Stimulated activated naive CD4-positive, alpha-beta T cell (primary cell): ENCODE results near the gene PRKCA.

Experiments used
- DNase-seq, 6 experiments: peaks; one replicate each; lab custom pipeline; 2025; lab: John Stamatoyannopoulos, UW

The PRKCA gene

DNA sequence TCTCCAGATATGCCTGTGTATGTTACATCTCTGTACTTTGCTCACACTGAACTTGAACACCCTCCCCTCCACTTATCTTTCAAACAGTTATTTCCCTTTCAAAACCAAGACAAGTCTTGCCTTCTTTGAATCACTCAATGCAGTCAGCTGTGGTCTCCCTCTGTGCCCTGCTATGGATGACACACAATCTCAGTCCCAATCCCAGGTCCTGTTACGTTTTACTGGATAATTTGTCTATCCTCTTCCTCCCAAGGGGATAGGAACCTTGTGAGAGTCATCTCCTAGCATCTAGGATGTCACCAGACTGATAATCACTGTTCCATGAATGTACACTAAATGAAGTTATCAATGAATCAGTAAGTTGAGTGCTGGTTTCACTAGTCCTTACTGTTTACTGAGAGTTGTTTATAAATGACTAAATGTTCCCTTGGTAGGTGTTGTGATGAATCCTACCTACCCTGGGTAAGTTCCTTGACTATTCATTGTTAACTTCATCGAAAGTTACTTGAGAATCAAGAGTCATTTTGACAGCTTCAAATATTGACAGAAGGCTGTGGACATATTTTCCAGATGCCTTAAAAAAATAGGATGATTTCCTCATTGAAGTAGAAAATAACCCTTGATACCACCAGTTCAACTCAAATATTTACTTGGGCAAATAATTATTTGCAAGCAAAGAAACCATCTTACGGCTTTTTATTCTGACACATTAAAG is 244.9 kb downstream of the PRKCA start:
- DNase-seq: no peak

DNA sequence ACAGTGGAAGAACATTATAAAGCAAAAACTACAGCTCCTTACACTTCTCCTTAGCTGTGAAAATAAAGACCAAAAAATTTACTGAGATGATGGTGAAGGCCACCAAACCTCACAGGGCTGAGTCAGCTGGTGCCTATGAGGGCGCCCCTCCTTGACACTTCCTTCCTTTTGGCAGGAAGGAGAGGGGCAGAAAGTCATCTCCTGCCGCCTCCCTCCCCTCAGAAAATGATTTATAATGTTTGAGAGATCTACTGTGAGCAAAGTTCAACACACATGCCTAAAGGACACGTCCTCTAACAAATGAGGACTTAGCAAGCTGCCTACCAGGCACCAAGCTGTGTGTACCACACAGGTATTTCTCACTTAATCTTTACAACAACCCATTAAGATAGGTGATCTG is 245.7 kb downstream of the PRKCA start:
- no peak for DNase-seq

- DNase-seq: no peak
These were observed 246.4 kb downstream of the PRKCA start for GRCh38 chr17:66548659-66549310.

DNA sequence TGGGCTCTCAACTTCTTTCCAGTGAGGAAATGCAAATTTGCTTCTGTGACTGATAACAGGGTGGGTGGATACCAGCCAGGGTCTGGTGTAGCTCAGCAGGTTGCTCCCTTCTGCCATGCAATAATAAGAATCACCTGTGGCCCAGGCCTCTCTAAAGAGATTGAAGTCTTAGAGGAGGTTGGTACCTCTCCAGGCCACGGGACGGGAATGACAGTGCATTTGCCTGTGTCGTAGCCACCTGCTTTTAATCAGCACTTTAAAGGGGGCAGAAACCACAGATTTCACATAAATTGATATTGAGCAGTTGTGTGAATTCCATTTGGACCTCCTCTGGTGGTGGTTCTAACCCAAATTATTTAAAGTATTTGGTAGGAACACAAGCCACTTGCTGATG is 246.9 kb downstream of the PRKCA start:
- DNase-seq: no peak

DNA sequence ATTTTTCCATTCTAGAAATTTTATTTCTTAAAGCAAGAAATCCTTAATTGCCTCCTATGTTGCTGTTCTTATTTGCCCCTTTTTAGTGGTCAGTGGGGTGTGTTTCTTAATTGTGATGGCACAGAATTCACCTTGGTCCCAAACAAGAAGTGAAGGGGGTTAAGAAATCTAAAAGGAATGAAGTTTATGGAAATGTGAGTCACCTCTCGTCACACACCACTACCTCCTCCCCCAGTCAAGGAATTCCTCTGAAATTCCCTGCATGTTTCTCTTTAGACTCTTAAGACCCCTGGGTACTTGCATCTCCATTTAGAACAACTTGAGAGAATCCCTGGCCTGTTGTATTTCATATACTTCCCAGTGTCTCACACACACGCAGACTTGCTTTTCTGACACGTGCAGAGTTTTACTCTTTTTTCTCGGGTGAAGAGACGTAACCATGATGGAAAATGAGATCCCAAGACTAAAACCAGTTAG is 247.4 kb downstream of the PRKCA start:
- DNase-seq: no peak

- no peak for DNase-seq
These were observed 249.4 kb downstream of the PRKCA start for GRCh38 chr17:66551839-66552238.

- DNase-seq: no peak
These were observed 250.0 kb downstream of the PRKCA start for GRCh38 chr17:66552371-66552770.

DNA sequence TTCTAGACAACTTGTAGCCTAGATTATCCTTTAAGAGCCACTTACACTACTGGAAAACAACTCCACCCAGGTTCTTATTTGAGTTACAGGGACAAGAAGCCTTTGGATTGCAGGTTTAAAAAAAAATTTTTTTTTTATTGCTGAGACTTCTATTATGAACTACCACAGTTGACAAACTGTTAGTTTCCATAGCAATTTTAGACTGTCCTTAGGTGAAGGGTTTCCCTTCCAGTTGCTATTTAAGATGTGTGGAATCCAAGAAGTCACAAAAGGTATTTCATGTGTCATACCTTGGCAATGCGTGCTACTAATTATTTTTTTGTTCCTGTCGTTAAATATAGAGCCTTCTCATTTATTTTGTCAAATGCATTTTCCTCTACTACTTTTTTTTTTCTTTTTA is 253.2 kb downstream of the PRKCA start:
- no peak for DNase-seq

DNA sequence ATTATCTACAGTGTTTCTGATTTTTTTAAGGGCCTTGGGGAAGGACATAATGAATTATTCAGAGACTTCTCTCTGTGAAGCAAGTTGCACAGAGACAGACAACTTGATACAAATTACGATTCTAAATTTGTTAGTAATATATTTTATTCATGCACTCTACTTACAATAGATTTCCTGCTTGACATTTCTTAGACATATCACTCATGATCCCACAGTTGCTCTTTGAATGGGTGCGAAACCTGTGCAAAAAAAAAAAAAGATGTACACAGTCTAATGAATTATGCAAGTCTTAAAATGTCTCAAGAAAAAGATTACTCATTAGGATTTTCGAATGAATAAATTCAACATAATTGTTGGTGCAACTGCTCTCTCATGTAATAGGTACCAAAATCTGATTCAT is 254.8 kb downstream of the PRKCA start:
- DNase-seq: no peak

GRCh38 chr17:66557886-66558285 is 255.5 kb downstream of the PRKCA start:
- no peak for DNase-seq

DNA sequence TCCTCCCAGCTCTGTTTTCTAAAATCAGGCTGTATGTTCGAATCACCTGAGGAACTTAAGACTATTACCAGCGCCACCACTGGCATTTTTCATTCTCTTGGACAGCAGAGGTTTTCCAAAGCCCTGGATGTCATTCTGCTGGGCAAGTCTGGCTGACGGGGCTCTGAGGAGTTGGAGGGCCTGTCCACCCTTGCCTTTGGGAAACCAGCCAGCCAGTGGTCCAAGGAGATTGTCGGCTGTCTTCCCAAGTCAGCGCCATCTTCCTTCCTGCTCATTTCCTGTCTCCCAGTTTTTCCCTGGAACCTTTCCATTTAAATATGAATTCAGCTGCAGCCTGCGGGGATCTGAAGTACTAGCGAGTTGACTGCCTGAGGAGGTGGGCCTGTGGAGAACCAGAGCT is 258.3 kb downstream of the PRKCA start:
- DNase-seq: no peak

GRCh38 chr17:66562119-66562518 is 259.7 kb downstream of the PRKCA start:
- no peak for DNase-seq

DNA sequence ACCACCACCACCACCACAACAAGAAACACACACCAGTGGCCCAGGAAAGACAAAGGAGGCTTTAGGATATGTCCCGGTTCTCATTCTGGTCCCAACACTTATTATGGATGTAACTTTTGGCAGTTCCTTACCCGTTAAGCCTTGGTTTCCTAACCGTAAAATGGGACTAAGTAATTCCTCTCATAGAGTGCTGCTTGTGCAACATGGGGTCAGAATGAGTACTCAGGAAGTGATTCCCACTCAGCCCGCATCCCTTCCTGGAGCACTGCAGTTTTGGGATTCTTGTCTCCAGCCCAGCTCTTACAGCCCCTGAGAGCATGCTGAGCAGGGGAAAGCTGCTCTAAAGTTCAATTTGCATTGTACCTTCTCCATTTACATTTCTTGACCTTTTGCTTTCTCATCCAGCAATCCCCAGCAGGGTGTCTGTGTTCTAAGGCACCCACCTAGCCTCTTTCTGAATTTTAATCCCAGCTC is 262.6 kb downstream of the PRKCA start:
- DNase-seq: no peak

- DNase-seq: peak; percentile 24 to 71 (median 65)
These were observed 265.1 kb downstream of the PRKCA start for GRCh38 chr17:66567234-66568170.

DNA sequence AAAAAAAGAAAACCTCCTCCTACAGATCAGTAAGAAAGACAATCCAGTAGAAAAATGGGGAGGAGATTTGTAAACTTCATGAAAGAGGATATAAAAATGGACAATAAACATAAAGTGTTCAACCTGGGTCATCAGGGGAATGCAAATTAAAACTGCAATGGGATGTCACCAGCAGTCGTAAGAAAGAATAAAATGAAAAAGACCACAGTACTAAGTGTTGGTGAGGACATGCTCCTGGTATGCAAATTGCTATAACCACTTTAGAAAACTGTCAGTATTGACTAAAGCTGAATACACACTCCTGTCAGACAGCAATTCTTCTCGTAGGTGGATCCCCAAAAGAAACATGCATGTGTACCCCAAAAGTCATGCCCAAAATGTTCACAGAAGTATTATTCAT is 267.2 kb downstream of the PRKCA start:
- DNase-seq: no peak

- DNase-seq: no peak
These were observed 268.2 kb downstream of the PRKCA start for GRCh38 chr17:66570447-66571195.

DNA sequence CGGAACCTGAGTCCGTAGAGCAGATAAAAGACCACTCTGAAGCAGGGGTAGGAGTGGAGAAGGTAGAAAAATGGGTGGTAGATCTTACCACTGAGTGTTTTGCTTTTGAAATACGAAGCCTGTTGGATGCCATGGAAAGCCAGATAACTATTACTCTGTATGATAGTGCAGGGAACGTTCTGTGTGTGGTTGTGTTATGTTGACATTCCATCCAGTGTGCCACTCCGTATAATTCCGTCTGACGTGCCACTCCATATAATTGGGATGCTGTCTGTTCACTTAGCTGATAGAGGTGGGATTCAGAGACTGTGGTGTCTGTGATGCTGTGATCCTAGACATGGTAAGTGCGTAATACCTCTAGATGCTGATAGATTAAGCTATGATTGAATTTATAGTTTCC is 269.3 kb downstream of the PRKCA start:
- no peak for DNase-seq

- no peak for DNase-seq
These were observed 270.7 kb downstream of the PRKCA start for GRCh38 chr17:66573078-66573477.

- no peak for DNase-seq
These were observed 271.7 kb downstream of the PRKCA start for GRCh38 chr17:66574123-66574522.

DNA sequence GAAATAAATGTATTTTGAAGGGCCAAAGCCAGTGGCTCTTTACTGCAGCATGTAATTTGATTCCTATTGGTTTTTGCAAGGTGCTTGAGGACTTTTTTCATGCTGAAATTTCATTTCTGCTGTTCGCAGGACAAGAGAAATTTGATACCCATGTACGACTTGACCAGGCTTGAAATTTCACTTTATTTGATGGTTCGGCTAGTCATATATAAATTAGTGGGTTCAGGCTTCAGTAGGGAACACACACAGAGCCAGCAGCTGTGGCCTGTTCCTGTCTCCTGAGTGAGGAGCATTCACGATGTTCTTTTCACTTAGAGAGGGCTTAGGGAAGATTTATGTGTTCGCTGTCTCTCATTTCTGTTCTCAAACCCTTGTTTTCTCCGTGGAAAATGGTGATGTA is 274.1 kb downstream of the PRKCA start:
- no peak for DNase-seq

DNA sequence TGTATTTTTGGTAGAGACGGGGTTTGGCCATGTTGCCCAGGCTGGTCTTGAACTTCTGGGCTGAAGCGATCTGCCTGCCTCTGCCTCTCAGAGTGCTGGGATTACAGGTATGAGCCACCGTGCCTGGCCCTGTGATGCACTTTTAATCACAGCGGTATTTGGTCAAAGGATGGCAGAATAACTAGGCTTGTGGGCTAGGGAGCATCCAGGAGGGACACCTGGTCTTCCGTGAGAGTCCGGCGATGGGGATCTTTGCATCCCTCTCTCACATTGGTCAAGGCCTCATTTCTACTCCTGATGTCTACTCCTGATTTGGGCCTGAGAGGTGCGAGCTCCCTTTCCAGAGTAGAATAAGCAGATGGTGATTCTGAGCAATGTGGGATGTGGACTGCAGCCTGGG is 274.6 kb downstream of the PRKCA start:
- DNase-seq: no peak
